ENCODE results near the gene PYGO2.

DNA sequence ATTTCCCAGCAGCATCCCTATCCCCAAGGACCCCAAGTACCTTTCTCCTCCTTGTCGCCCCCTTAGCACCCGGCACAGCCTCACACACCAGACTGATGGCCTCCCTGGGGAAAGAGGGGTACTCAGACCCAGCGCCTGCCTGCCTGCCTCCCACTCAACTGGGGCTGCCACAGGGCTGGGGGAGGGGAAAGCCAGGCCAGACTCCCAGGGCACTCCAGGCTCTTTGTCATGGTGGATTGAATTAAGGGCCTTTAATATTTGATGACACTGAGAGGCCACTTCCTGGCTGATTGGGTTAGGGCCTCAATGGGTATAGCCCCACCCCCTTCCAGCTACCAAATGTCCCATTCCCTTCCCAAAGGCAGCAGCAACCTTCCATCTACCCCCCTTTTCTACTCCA, 7.1 kb upstream of the PYGO2 start:
- TF ChIP-seq, protein P1, sequence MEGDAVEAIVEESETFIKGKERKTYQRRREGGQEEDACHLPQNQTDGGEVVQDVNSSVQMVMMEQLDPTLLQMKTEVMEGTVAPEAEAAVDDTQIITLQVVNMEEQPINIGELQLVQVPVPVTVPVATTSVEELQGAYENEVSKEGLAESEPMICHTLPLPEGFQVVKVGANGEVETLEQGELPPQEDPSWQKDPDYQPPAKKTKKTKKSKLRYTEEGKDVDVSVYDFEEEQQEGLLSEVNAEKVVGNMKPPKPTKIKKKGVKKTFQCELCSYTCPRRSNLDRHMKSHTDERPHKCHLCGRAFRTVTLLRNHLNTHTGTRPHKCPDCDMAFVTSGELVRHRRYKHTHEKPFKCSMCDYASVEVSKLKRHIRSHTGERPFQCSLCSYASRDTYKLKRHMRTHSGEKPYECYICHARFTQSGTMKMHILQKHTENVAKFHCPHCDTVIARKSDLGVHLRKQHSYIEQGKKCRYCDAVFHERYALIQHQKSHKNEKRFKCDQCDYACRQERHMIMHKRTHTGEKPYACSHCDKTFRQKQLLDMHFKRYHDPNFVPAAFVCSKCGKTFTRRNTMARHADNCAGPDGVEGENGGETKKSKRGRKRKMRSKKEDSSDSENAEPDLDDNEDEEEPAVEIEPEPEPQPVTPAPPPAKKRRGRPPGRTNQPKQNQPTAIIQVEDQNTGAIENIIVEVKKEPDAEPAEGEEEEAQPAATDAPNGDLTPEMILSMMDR (IDR thresholded peaks at IDR 0.05) = no peak
- no peak for TF ChIP-seq POLR2AphosphoS5 (IDR thresholded peaks at IDR 0.05)
- no peak for TF ChIP-seq POLR2A (IDR thresholded peaks at IDR 0.05)

All from gastroesophageal sphincter (tissue), 3 donors.